Neural crest cell (in vitro differentiated cells): ENCODE data around the gene IL17RB. TPM values are rescaled to one million over a fixed set of nuclear protein-coding genes. Genes with fewer than 3 reads are reported as not detected.

Experiments used
- DNase-seq: peaks from one replicate; pipeline ENCODE4 v3.0.0; 2021; ENCODE audit warnings: low read depth, mixed read lengths, low spot score
- H3K27ac Mint-ChIP-seq: one replicate; pipeline ENCODE4 v1.8.0; 2021; ENCODE audit warnings: mild to moderate bottlenecking, mixed read lengths; ENCODE audit not compliant: unreplicated experiment
- H3K27me3 Mint-ChIP-seq: 2 replicates; pipeline ENCODE4 v1.8.0; 2021; ENCODE audit warnings: low read depth, mild to moderate bottlenecking, mixed read lengths
- H3K36me3 Mint-ChIP-seq: 2 replicates; pipeline ENCODE4 v1.8.0; 2021; ENCODE audit warnings: low read depth, mild to moderate bottlenecking, mixed read lengths
- H3K4me1 Mint-ChIP-seq: 2 replicates; pipeline ENCODE4 v1.8.0; 2021; ENCODE audit warnings: mixed read lengths
- H3K4me3 Mint-ChIP-seq: one replicate; pipeline ENCODE4 v1.8.0; 2021; ENCODE audit warnings: mild to moderate bottlenecking, mixed read lengths
- H3K9me3 Mint-ChIP-seq: 2 replicates; pipeline ENCODE4 v1.8.0; 2021; ENCODE audit warnings: mixed read lengths
- total RNA-seq: library from RNA; stranded (reverse); gene quantifications from 2 replicates; pipeline ENCODE4 v1.2.1, GENCODE V29; 2021
- TF ChIP-seq, protein P1 (sequence below): fragments of 200-600 bp; sonication (generic); conservative IDR thresholded peaks from 2 replicates; pipeline ENCODE4 v1.5.0; 2021; ENCODE audit warnings: antibody characterized with exemption, mild to moderate bottlenecking

IL17RB gene
- total RNA-seq, 1 donor from 2014 or later, result 3.1 TPM

- Mint-ChIP-seq H3K4me1 (peaks cover 7% of the 10 kb centered on the region), H3K4me3 (no peak overlapping the region)
Observed at GRCh38 chr3:53802256-53802880, 44.0 kb upstream of the IL17RB start.

GRCh38 chr3:53803124-53803815 lies 43.1 kb upstream of the IL17RB start:
- Mint-ChIP-seq H3K4me1 (peaks cover 7% of the 10 kb centered on the region), H3K36me3 (no peaks in the 10 kb centered on the region), H3K9me3 (no peaks in the 10 kb centered on the region), H3K4me3 (no peak overlapping the region), H3K27me3 (no peaks in the 10 kb centered on the region), H3K27ac (no peak overlapping the region)
- TF ChIP-seq, protein P1, sequence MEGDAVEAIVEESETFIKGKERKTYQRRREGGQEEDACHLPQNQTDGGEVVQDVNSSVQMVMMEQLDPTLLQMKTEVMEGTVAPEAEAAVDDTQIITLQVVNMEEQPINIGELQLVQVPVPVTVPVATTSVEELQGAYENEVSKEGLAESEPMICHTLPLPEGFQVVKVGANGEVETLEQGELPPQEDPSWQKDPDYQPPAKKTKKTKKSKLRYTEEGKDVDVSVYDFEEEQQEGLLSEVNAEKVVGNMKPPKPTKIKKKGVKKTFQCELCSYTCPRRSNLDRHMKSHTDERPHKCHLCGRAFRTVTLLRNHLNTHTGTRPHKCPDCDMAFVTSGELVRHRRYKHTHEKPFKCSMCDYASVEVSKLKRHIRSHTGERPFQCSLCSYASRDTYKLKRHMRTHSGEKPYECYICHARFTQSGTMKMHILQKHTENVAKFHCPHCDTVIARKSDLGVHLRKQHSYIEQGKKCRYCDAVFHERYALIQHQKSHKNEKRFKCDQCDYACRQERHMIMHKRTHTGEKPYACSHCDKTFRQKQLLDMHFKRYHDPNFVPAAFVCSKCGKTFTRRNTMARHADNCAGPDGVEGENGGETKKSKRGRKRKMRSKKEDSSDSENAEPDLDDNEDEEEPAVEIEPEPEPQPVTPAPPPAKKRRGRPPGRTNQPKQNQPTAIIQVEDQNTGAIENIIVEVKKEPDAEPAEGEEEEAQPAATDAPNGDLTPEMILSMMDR, result no peak
- DNase-seq, result no peak

More at GRCh38 chr3:53802256-53802880, 44.0 kb upstream of the IL17RB start:
- Mint-ChIP-seq H3K27ac (no peak overlapping the region), H3K36me3 (no peaks in the 10 kb centered on the region), H3K27me3 (no peaks in the 10 kb centered on the region), H3K9me3 (no peaks in the 10 kb centered on the region)
- no peak for DNase-seq
- TF ChIP-seq, protein P1, result no peak

DNA sequence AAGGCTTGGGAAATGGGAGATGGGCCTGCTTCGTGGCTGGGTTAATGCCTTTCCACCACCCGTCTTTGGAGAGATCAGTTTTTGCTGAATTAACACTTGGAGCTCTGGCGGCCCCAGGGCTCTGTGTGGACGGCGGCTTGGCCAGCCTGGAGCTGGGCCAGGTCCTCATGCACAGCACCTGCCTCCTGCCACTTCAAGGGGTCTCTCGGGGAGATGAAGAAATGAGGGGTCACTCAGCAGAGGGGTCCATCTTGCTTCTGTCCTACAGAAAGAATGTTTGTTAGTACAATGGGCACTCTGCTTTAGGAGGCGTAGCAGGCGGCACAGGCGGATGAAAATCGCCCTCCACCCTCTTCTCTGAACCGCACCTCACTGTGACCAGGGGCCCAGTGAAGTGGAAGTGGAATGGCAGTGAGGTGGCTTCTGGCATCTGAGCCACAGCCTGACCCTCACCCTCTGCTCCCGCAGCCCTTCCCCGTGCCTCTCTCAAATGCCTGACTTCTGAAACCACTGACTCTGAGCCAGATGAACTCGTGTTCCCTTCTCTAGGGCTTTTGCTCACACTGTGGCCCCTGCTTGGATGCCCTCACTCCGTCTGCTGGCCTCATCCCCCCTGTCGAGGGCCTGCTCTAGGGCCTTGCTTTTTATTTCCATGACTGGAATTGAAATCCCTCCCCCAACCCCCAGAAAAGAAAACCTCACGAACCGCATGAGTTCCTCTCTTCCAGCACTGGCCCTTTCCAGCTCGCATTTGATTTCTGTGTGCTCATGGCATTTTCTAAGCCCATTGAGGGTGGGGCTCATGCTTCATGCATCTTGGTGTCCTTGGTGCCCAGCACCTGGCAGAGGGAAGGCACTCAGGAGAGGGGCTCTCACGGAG lies 42.3 kb upstream of the IL17RB start:
- peaks cover 7% of the 10 kb centered on the region for H3K4me1 Mint-ChIP-seq
- no peak for DNase-seq
- H3K9me3 Mint-ChIP-seq, result no peaks in the 10 kb centered on the region
- TF ChIP-seq, protein P1, result no peak
- H3K27me3 Mint-ChIP-seq, result no peaks in the 10 kb centered on the region
- peak overlapping the region; percentile 71 for H3K27ac Mint-ChIP-seq
- H3K36me3 Mint-ChIP-seq, result no peaks in the 10 kb centered on the region
- no peak overlapping the region for H3K4me3 Mint-ChIP-seq

DNA sequence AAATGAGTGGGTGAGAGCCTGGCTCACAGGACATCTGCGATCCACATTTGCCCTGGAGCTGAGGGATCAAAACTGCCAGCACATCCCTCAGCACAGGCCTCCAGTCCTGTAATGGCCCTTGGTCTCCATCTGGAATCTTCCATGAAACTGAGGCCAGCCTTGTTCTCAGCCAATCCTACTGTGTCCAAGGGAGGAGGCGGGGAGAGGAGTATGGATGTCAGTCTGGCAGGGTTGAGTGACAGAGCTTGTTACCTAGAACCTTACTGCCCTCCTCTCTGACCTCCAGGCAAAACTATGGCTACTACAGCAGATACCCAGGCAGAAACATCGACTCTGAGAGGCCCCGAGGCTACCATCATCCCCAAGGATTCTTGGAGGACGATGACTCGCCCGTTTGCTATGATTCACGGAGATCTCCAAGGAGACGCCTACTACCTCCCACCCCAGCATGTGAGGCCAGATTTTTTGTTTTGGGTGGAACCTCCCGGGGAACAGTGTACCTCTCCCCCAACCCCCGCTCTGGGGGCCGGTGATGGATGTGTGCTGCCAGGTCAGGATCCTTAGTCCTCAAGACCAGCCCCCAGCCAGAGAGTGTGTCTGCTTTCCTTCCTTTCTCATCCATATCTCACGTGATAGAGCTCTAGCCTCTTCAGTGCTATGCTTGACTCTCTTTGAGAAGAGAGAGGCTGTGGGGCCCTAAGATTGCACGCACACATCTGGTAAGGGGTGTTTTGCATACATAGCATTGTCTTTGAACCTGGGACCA lies 41.5 kb upstream of the IL17RB start:
- H3K36me3 Mint-ChIP-seq, result no peaks in the 10 kb centered on the region
- H3K4me3 Mint-ChIP-seq, result no peak overlapping the region
- no peaks in the 10 kb centered on the region for H3K9me3 Mint-ChIP-seq
- H3K27me3 Mint-ChIP-seq, result no peaks in the 10 kb centered on the region
- no peak for DNase-seq
- TF ChIP-seq, protein P1, result no peak
- H3K4me1 Mint-ChIP-seq, result peaks cover 7% of the 10 kb centered on the region
- H3K27ac Mint-ChIP-seq, result no peak overlapping the region
